GM23338 (cell line): ENCODE measurements around the gene SCGB3A1. TPM values are rescaled to one million over a fixed set of nuclear protein-coding genes. Genes with fewer than 3 reads are reported as not detected.

Experiments
- ATAC-seq: fragments of 200-7000 bp; cut with Tn5 transposase; 3 replicates; pipeline ENCODE4 v1.9.1; 2020
- DNase-seq: peaks from one replicate; pipeline ENCODE4 v3.0.0-alpha.2; 2015; ENCODE audit warnings: low spot score
- H2AFZ ChIP-seq: fragments of 200-600 bp; sonication (generic); 2 replicates; pipeline ENCODE4 v1.8.0; 2016; ENCODE audit warnings: antibody characterized with exemption, mild to moderate bottlenecking, moderate library complexity
- H3F3A ChIP-seq: fragments of 200-600 bp; sonication (generic); replicated peaks from 2 replicates; pipeline ENCODE4 v1.8.0; 2017; ENCODE audit warnings: antibody characterized with exemption, mixed run types, low read depth
- H3K27ac ChIP-seq: fragments of 200-600 bp; sonication (generic); 2 replicates; pipeline ENCODE4 v1.6.1; 2016; ENCODE audit warnings: low read depth
- H3K27me3 ChIP-seq: fragments of 200-600 bp; sonication (generic); 2 replicates; pipeline ENCODE4 v1.8.0; 2016; ENCODE audit warnings: mild to moderate bottlenecking, mixed run types, moderate library complexity; ENCODE audit not compliant: insufficient read depth
- H3K36me3 ChIP-seq: fragments of 200-600 bp; sonication (generic); 2 replicates; pipeline ENCODE4 v1.8.0; 2016; ENCODE audit warnings: mild to moderate bottlenecking; ENCODE audit not compliant: insufficient read depth
- H3K4me1 ChIP-seq: fragments of 200-600 bp; sonication (generic); 2 replicates; pipeline ENCODE4 v1.8.0; 2016; ENCODE audit warnings: mild to moderate bottlenecking, moderate library complexity; ENCODE audit not compliant: insufficient read depth
- H3K4me2 ChIP-seq: fragments of 200-600 bp; sonication (generic); 2 replicates; pipeline ENCODE4 v1.7.1; 2017; ENCODE audit warnings: mixed run types
- H3K4me3 ChIP-seq: fragments of 200-600 bp; sonication (generic); 2 replicates; pipeline ENCODE4 v1.6.1; 2016; ENCODE audit warnings: mixed run types
- H3K79me2 ChIP-seq: fragments of 200-600 bp; sonication (generic); replicated peaks from 2 replicates; pipeline ENCODE4 v1.8.0; 2017; ENCODE audit warnings: mild to moderate bottlenecking; ENCODE audit not compliant: insufficient read depth
- H3K9me2 ChIP-seq: fragments of 200-600 bp; sonication (generic); 2 replicates; pipeline ENCODE4 v1.8.0; 2017; ENCODE audit not compliant: insufficient read depth
- H4K20me1 ChIP-seq: fragments of 200-600 bp; sonication (generic); replicated peaks from 2 replicates; pipeline ENCODE4 v1.8.0; 2017; ENCODE audit warnings: mild to moderate bottlenecking; ENCODE audit not compliant: insufficient read depth
- H3K27ac Mint-ChIP-seq: 2 replicates; pipeline ENCODE4 v1.8.0; 2020; ENCODE audit warnings: inconsistent platforms, mild to moderate bottlenecking, moderate library complexity, mixed read lengths
- H3K27me3 Mint-ChIP-seq: 3 replicates; pipeline ENCODE4 v1.8.0; 2022; ENCODE audit warnings: low read depth, mild to moderate bottlenecking, moderate library complexity, mixed read lengths, inconsistent platforms; ENCODE audit not compliant: insufficient read depth, poor library complexity
- H3K36me3 Mint-ChIP-seq: 3 replicates; pipeline ENCODE4 v1.8.0; 2021; ENCODE audit warnings: low read depth, mild to moderate bottlenecking, inconsistent platforms, moderate library complexity, mixed read lengths
- H3K4me1 Mint-ChIP-seq: 3 replicates; pipeline ENCODE4 v1.8.0; 2020; ENCODE audit warnings: mild to moderate bottlenecking, inconsistent platforms, mixed read lengths
- H3K4me3 Mint-ChIP-seq: 3 replicates; pipeline ENCODE4 v1.8.0; 2021; ENCODE audit warnings: moderate library complexity, mild to moderate bottlenecking, inconsistent platforms, mixed read lengths
- H3K9me3 Mint-ChIP-seq: 3 replicates; pipeline ENCODE4 v1.8.0; 2020; ENCODE audit warnings: moderate library complexity, mild to moderate bottlenecking, inconsistent platforms, mixed read lengths
- CREB1 ChIP-seq: fragments of 250-450 bp; sonication (Bioruptor Pico); IDR thresholded peaks from 2 replicates; pipeline ENCODE4 v1.5.0; 2020; ENCODE audit warnings: low read depth, mild to moderate bottlenecking, moderate library complexity
- EZH2 ChIP-seq: fragments of 200-600 bp; sonication (generic); IDR thresholded peaks from one replicate; pipeline ENCODE4 v1.8.0; 2017; ENCODE audit warnings: antibody characterized with exemption, mild to moderate bottlenecking, low read depth; ENCODE audit not compliant: unreplicated experiment
- EZH2phosphoT487 ChIP-seq: fragments of 200-600 bp; sonication (generic); IDR thresholded peaks from one replicate; pipeline ENCODE4 v1.8.1; 2018; ENCODE audit warnings: antibody characterized with exemption; ENCODE audit not compliant: unreplicated experiment
- JUNB ChIP-seq: IDR thresholded peaks from one replicate; pipeline ENCODE4 v1.6.1; 2016; ENCODE audit warnings: antibody characterized with exemption; ENCODE audit not compliant: unreplicated experiment
- NANOG ChIP-seq: IDR thresholded peaks from 2 replicates; pipeline ENCODE4 v1.6.1; 2016; ENCODE audit warnings: antibody characterized with exemption, borderline replicate concordance
- POLR2AphosphoS5 ChIP-seq: IDR thresholded peaks from 2 replicates; pipeline ENCODE4 v1.6.1; 2016; ENCODE audit warnings: antibody characterized with exemption, low read depth
- STAT1 ChIP-seq: IDR thresholded peaks from one replicate; pipeline ENCODE4 v1.6.1; 2016; ENCODE audit warnings: antibody characterized with exemption; ENCODE audit not compliant: unreplicated experiment
- ZNF114 ChIP-seq: fragments of 250-450 bp; sonication (Bioruptor Pico); IDR thresholded peaks from 2 replicates; pipeline ENCODE4 v1.5.0; 2020; ENCODE audit warnings: mild to moderate bottlenecking, moderate library complexity
- ZNF331 ChIP-seq: fragments of 250-450 bp; sonication (Bioruptor Pico); IDR thresholded peaks from 2 replicates; pipeline ENCODE4 v1.5.0; 2020; ENCODE audit warnings: low read depth, mild to moderate bottlenecking, moderate library complexity
- polyA plus RNA-seq: library from polyadenylated mRNA; unstranded; fragments of >200 nt; fragmentation: Nextera tagmentation; extraction: Ambion mirVana; gene quantifications from 2 replicates; pipeline ENCODE4 v1.2.1, GENCODE V29; 2016
- total RNA-seq: library from RNA; depleted of rRNA; stranded (reverse); fragments of >200 nt; shearing (Covaris generic); gene quantifications from 2 replicates; pipeline ENCODE4 v1.2.3, GENCODE V29; 2014
- TF ChIP-seq, protein P1 (sequence below), 2 experiments: fragments of 200-600 bp in 1 of 2; sonication (generic) in 1 of 2; conservative IDR thresholded peaks; 2 replicates each; pipeline versions ENCODE4 v1.5.1 to v1.6.1; 2016 to 2017; ENCODE audit warnings: antibody characterized with exemption in 2 of 2, low read depth in 2 of 2, mild to moderate bottlenecking in 2 of 2, moderate library complexity in 1 of 2
- TF ChIP-seq, protein P2 (sequence below): IDR thresholded peaks from one replicate; pipeline ENCODE4 v1.6.1; 2018; ENCODE audit warnings: antibody characterized with exemption; ENCODE audit not compliant: unreplicated experiment
- TF ChIP-seq, protein P3 (sequence below): IDR thresholded peaks from 2 replicates; pipeline ENCODE4 v1.6.1; 2016; ENCODE audit warnings: antibody characterized with exemption
- TF ChIP-seq, protein P4 (sequence below): fragments of 250-450 bp; sonication (Bioruptor Pico); IDR thresholded peaks from 2 replicates; pipeline ENCODE4 v1.5.0; 2020; ENCODE audit warnings: mild to moderate bottlenecking, moderate library complexity

The SCGB3A1 gene
- total and polyA plus RNA-seq, 2 experiments from 2014 or later = not detected

DNA sequence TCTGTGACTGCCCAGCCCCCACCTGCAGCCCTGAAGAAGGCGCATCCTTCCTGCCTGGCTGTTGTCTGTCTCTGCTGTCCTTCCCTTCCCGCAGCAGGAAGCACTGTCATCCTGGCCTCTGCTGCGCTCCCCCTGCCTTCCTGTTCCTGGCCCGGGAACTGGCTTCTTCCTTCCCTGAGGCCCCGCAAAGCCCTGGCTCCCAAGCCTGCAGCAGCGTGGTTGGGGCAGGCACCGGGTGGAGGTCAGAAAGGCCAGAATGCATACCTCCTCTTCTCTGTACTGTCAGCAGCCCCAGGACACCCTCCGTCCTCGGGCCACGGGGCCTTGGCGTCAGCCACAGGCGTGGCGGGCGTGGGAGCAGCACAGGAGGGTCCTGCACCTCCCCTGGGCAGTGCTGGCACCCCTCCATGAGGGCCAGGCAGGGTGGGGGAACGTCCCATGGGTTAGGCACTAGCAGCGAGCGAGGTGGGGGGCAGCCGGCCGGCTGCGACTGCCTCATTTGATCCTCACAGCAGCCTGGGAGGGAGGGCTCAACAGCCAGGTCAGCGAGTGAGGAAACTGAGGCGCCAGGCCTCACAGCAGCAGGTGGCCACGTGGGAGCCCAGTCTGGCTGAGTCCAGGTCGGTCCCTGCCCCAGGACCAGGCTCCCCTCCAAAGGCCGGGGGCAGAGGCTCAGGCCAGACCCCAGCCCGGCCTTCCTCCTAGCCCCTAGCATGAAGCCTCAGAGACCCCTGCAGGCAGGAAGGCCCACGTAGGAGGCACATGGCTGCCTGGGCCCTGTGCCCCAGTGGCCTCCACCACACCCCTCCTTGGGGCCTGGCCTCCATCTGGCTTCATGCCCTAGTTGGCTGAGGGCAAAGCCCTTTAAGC lies 48.7 kb upstream of the SCGB3A1 start:
- Mint-ChIP-seq H3K27ac (no peak overlapping the region), H3K4me1 (peaks cover 3% of the 10 kb centered on the region; the same call in 2 of the 3 replicates), H3K4me3 (no peak overlapping the region), H3K9me3 (peaks cover 3% of the 10 kb centered on the region; the same call in 1 of the 3 replicates), H3K36me3 (no peaks in the 10 kb centered on the region; the same call in 2 of the 3 replicates), H3K27me3 (peaks cover 14% of the 10 kb centered on the region)
- no peaks in the 10 kb centered on the region for H3K27me3 ChIP-seq
- no peaks in the 10 kb centered on the region for H3K36me3 ChIP-seq
- no peaks in the 10 kb centered on the region for H3K4me1 ChIP-seq
- no peak overlapping the region for H3K27ac ChIP-seq
- H4K20me1 ChIP-seq = no peaks in the 10 kb centered on the region
- no peak overlapping the region for H3K4me2 ChIP-seq
- no peaks in the 10 kb centered on the region for H3K79me2 ChIP-seq
- DNase-seq (no peak), ATAC-seq (no peak)
- H3K4me3 ChIP-seq = no peak overlapping the region
- TF ChIP-seq, protein P1, sequence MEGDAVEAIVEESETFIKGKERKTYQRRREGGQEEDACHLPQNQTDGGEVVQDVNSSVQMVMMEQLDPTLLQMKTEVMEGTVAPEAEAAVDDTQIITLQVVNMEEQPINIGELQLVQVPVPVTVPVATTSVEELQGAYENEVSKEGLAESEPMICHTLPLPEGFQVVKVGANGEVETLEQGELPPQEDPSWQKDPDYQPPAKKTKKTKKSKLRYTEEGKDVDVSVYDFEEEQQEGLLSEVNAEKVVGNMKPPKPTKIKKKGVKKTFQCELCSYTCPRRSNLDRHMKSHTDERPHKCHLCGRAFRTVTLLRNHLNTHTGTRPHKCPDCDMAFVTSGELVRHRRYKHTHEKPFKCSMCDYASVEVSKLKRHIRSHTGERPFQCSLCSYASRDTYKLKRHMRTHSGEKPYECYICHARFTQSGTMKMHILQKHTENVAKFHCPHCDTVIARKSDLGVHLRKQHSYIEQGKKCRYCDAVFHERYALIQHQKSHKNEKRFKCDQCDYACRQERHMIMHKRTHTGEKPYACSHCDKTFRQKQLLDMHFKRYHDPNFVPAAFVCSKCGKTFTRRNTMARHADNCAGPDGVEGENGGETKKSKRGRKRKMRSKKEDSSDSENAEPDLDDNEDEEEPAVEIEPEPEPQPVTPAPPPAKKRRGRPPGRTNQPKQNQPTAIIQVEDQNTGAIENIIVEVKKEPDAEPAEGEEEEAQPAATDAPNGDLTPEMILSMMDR (conservative IDR thresholded peaks at IDR 0.05; ENCODE audit: low read depth in 2 of 2) = no peak
- no peak for TF ChIP-seq STAT1
- TF ChIP-seq CREB1 = no peak
- TF ChIP-seq NANOG = no peak
- TF ChIP-seq ZNF331 (CRISPR knock-in tag) = no peak
- TF ChIP-seq POLR2AphosphoS5 = no peak
- TF ChIP-seq EZH2phosphoT487 = no peak
- TF ChIP-seq, protein P2, sequence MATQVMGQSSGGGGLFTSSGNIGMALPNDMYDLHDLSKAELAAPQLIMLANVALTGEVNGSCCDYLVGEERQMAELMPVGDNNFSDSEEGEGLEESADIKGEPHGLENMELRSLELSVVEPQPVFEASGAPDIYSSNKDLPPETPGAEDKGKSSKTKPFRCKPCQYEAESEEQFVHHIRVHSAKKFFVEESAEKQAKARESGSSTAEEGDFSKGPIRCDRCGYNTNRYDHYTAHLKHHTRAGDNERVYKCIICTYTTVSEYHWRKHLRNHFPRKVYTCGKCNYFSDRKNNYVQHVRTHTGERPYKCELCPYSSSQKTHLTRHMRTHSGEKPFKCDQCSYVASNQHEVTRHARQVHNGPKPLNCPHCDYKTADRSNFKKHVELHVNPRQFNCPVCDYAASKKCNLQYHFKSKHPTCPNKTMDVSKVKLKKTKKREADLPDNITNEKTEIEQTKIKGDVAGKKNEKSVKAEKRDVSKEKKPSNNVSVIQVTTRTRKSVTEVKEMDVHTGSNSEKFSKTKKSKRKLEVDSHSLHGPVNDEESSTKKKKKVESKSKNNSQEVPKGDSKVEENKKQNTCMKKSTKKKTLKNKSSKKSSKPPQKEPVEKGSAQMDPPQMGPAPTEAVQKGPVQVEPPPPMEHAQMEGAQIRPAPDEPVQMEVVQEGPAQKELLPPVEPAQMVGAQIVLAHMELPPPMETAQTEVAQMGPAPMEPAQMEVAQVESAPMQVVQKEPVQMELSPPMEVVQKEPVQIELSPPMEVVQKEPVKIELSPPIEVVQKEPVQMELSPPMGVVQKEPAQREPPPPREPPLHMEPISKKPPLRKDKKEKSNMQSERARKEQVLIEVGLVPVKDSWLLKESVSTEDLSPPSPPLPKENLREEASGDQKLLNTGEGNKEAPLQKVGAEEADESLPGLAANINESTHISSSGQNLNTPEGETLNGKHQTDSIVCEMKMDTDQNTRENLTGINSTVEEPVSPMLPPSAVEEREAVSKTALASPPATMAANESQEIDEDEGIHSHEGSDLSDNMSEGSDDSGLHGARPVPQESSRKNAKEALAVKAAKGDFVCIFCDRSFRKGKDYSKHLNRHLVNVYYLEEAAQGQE = no peak
- TF ChIP-seq, protein P3, sequence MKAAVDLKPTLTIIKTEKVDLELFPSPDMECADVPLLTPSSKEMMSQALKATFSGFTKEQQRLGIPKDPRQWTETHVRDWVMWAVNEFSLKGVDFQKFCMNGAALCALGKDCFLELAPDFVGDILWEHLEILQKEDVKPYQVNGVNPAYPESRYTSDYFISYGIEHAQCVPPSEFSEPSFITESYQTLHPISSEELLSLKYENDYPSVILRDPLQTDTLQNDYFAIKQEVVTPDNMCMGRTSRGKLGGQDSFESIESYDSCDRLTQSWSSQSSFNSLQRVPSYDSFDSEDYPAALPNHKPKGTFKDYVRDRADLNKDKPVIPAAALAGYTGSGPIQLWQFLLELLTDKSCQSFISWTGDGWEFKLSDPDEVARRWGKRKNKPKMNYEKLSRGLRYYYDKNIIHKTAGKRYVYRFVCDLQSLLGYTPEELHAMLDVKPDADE = no peak
- no peak for TF ChIP-seq EZH2
- TF ChIP-seq JUNB = no peak
- no peak for TF ChIP-seq ZNF114 (CRISPR knock-in tag)
- TF ChIP-seq, protein P4, sequence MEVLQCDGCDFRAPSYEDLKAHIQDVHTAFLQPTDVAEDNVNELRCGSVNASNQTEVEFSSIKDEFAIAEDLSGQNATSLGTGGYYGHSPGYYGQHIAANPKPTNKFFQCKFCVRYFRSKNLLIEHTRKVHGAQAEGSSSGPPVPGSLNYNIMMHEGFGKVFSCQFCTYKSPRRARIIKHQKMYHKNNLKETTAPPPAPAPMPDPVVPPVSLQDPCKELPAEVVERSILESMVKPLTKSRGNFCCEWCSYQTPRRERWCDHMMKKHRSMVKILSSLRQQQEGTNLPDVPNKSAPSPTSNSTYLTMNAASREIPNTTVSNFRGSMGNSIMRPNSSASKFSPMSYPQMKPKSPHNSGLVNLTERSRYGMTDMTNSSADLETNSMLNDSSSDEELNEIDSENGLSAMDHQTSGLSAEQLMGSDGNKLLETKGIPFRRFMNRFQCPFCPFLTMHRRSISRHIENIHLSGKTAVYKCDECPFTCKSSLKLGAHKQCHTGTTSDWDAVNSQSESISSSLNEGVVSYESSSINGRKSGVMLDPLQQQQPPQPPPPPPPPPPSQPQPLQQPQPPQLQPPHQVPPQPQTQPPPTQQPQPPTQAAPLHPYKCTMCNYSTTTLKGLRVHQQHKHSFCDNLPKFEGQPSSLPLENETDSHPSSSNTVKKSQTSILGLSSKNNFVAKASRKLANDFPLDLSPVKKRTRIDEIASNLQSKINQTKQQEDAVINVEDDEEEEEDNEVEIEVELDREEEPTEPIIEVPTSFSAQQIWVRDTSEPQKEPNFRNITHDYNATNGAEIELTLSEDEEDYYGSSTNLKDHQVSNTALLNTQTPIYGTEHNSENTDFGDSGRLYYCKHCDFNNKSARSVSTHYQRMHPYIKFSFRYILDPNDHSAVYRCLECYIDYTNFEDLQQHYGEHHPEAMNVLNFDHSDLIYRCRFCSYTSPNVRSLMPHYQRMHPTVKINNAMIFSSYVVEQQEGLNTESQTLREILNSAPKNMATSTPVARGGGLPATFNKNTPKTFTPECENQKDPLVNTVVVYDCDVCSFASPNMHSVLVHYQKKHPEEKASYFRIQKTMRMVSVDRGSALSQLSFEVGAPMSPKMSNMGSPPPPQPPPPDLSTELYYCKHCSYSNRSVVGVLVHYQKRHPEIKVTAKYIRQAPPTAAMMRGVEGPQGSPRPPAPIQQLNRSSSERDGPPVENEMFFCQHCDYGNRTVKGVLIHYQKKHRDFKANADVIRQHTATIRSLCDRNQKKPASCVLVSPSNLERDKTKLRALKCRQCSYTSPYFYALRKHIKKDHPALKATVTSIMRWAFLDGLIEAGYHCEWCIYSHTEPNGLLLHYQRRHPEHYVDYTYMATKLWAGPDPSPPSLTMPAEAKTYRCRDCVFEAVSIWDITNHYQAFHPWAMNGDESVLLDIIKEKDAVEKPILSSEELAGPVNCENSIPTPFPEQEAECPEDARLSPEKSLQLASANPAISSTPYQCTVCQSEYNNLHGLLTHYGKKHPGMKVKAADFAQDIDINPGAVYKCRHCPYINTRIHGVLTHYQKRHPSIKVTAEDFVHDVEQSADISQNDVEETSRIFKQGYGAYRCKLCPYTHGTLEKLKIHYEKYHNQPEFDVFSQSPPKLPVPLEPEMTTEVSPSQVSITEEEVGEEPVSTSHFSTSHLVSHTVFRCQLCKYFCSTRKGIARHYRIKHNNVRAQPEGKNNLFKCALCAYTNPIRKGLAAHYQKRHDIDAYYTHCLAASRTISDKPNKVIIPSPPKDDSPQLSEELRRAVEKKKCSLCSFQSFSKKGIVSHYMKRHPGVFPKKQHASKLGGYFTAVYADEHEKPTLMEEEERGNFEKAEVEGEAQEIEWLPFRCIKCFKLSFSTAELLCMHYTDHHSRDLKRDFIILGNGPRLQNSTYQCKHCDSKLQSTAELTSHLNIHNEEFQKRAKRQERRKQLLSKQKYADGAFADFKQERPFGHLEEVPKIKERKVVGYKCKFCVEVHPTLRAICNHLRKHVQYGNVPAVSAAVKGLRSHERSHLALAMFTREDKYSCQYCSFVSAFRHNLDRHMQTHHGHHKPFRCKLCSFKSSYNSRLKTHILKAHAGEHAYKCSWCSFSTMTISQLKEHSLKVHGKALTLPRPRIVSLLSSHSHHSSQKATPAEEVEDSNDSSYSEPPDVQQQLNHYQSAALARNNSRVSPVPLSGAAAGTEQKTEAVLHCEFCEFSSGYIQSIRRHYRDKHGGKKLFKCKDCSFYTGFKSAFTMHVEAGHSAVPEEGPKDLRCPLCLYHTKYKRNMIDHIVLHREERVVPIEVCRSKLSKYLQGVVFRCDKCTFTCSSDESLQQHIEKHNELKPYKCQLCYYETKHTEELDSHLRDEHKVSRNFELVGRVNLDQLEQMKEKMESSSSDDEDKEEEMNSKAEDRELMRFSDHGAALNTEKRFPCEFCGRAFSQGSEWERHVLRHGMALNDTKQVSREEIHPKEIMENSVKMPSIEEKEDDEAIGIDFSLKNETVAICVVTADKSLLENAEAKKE (CRISPR knock-in tag) = no peak
- H2AFZ ChIP-seq = no peak overlapping the region
- H3K9me2 ChIP-seq = no peaks in the 10 kb centered on the region
- no peaks in the 10 kb centered on the region for H3F3A ChIP-seq
